ENCODE results near the gene DAP3. TPM values are rescaled to one million over a fixed set of nuclear protein-coding genes. Genes with fewer than 3 reads are reported as not detected.
A peak's percentile ranks its signal among the peaks of the same experiment; 100 is the strongest.
"Not testable (repeated sequence)": the region's sequence is repeated elsewhere in the genome, so short reads cannot be mapped to it uniquely, and the experiment has no call there.

The DAP3 gene
- 100 to 1,000 TPM in 3 of 6 donors, 10 to 100 TPM in 3; 60.8 to 233 (median 100) TPM for total RNA-seq

DNA sequence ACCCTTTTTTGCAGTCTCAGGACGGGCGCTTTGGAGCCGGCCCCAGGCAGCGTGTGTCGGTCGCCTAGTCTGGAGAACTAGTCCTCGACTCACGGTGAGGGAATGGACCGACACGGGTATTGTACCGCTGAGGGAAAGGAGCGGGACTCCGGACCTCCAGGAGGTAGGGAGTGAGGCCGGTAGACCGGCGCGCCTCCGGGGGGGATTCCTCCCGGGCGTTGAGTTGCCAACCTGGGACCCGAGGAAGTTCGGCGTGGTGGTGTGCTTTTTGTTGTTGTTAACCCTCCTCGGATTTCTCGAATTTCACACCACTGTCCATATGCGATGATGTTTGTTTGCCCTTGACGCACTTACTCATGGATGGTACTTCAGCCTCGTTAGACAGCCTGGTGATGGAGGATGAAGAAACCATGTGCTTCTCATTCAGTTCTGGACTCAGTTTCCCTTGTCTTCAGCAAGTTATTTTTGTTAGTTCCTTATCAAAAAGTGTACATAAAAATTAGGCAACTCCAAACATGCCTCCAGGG is at the start of gene DAP3:
DAP3 (plus strand) TSS at position 11 of the 527 bp plus-strand sequence. CDS start 20,689 bp downstream, outside the sequence.
- peak in 1 of 2 donors; percentile 36 for TF ChIP-seq POLR2AphosphoS5 (IDR thresholded peaks at IDR 0.05)
- peak in 1 of 4 donors; percentile 10 for TF ChIP-seq POLR2A (IDR thresholded peaks at IDR 0.05)
- TF ChIP-seq EP300 (IDR thresholded peaks at IDR 0.05), result peak in 1 of 4 donors; percentile 1

DNA sequence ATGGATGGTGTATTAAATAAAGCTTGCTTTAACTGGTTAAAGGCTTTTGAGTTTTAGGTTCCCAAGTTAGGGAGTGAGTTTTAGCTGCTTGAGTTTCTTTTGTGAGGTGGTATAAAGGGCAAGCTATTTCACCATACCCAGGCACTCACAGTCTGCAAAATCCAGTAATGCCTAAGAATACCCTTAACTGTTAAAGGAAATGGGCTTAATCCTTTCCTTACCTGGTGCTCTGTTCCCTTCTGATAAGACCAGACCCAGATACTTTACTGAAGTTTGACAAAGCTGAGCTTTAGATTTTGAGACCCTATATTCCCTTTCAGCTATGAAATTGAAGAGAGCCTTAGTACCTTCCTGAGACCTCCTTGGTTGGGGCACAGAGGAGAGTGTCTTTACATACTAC is 48.5 kb upstream of the DAP3 start:
- Histone ChIP-seq H3K27me3 (no peaks in the 10 kb centered on the region), H3K36me3 (no peaks in the 10 kb centered on the region), H3K27ac (no peak overlapping the region), H3K4me1 (peaks cover 0 to 12% (median 6%) of the 10 kb centered on the region in 4 donors), H3K9me3 (peaks cover 0 to 20% (median 8%) of the 10 kb centered on the region in 4 donors), H3K4me3 (no peak overlapping the region)
- ATAC-seq (ENCODE audit: low FRiP score in 2 of 2) (no peak), DNase-seq (no peak)
- TF ChIP-seq, protein P1, sequence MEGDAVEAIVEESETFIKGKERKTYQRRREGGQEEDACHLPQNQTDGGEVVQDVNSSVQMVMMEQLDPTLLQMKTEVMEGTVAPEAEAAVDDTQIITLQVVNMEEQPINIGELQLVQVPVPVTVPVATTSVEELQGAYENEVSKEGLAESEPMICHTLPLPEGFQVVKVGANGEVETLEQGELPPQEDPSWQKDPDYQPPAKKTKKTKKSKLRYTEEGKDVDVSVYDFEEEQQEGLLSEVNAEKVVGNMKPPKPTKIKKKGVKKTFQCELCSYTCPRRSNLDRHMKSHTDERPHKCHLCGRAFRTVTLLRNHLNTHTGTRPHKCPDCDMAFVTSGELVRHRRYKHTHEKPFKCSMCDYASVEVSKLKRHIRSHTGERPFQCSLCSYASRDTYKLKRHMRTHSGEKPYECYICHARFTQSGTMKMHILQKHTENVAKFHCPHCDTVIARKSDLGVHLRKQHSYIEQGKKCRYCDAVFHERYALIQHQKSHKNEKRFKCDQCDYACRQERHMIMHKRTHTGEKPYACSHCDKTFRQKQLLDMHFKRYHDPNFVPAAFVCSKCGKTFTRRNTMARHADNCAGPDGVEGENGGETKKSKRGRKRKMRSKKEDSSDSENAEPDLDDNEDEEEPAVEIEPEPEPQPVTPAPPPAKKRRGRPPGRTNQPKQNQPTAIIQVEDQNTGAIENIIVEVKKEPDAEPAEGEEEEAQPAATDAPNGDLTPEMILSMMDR (IDR thresholded peaks at IDR 0.05), result no peak
- no peak for TF ChIP-seq POLR2AphosphoS5 (IDR thresholded peaks at IDR 0.05)
- TF ChIP-seq POLR2A (IDR thresholded peaks at IDR 0.05), result no peak
- TF ChIP-seq EP300 (IDR thresholded peaks at IDR 0.05), result no peak

More for the DNA sequence above, at the start of gene DAP3:
- H3K27me3 ChIP-seq; ATAC-seq (ENCODE audit: low FRiP score in 2 of 2); DNase-seq; H3K9me3 ChIP-seq: not testable (repeated sequence)
- Histone ChIP-seq H3K4me1 (peaks cover 22 to 47% (median 25%) of the 10 kb centered on the region in 4 donors), H3K27ac (peak within 1 kb of the TSS; percentile 95 to 99 (median 98)), H3K4me3 (peak within 1 kb of the TSS; percentile 79 to 98 (median 92)), H3K36me3 (peaks cover 0 to 15% (median 3%) of the 10 kb centered on the region in 4 donors)
- 0% methylated on average over 9 to 19 of the region's 28 CpGs for WGBS, 2 donors

- not testable (repeated sequence) for H3K4me1 ChIP-seq; H3K4me3 ChIP-seq; H3K27ac ChIP-seq; ATAC-seq (ENCODE audit: low FRiP score in 2 of 2); DNase-seq; H3K27me3 ChIP-seq; H3K36me3 ChIP-seq
- 81 to 83% methylated on average over 11 of the region's 11 CpGs for WGBS, 2 donors
- peaks cover 0 to 20% (median 8%) of the 10 kb centered on the region in 4 donors for H3K9me3 ChIP-seq
These were observed 46.2 kb upstream of the DAP3 start for GRCh38 chr1:155642559-155643180.

DNA sequence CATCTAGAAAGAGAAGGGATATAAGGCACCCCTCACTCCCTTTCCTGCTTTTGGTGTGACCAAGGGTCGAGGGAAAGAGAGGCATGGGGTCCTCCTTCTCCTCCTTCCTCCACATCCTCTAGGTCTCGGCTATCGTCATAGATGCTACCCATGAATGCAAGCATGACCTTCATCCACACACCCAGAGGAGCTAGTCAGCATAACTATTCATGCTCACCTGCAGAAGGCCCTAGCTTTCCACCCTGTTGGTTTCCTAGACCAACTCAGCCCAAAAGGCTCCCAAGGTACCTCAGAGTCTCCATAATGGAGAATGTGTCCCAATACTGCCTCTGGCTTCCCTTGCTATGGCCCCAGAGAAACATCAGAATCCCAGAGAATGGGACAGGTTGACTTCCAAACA is 45.7 kb upstream of the DAP3 start:
- Histone ChIP-seq H3K4me3 (no peak overlapping the region), H3K36me3 (no peaks in the 10 kb centered on the region), H3K27ac (no peak overlapping the region), H3K27me3 (no peaks in the 10 kb centered on the region), H3K4me1 (peaks cover 0 to 11% (median 1%) of the 10 kb centered on the region in 4 donors), H3K9me3 (peaks cover 0 to 20% (median 8%) of the 10 kb centered on the region in 4 donors)
- ATAC-seq (ENCODE audit: low FRiP score in 2 of 2) (no peak), DNase-seq (no peak)
- TF ChIP-seq, protein P1 (IDR thresholded peaks at IDR 0.05), result no peak
- TF ChIP-seq POLR2A (IDR thresholded peaks at IDR 0.05) (no peak), POLR2AphosphoS5 (IDR thresholded peaks at IDR 0.05) (no peak), EP300 (IDR thresholded peaks at IDR 0.05) (no peak)
- WGBS, 2 donors, result 82 to 86% methylated on average over 3 of the region's 3 CpGs

- DNase-seq (no peak), ATAC-seq (ENCODE audit: low FRiP score in 2 of 2) (no peak)
- peaks cover 4 to 19% (median 6%) of the 10 kb centered on the region in 4 donors for H3K4me1 ChIP-seq
- H3K9me3 ChIP-seq, result peaks cover 0 to 20% (median 8%) of the 10 kb centered on the region in 4 donors
- WGBS, 2 donors, result 67 to 77% methylated on average over 4 of the region's 4 CpGs
- no peaks in the 10 kb centered on the region for H3K27me3 ChIP-seq
- H3K36me3 ChIP-seq, result no peaks in the 10 kb centered on the region
- H3K27ac ChIP-seq, result no peak overlapping the region
- TF ChIP-seq POLR2A (IDR thresholded peaks at IDR 0.05) (no peak), EP300 (IDR thresholded peaks at IDR 0.05) (no peak), POLR2AphosphoS5 (IDR thresholded peaks at IDR 0.05) (no peak)
- TF ChIP-seq, protein P1 (IDR thresholded peaks at IDR 0.05), result no peak
- no peak overlapping the region for H3K4me3 ChIP-seq
These were observed 43.8 kb upstream of the DAP3 start for GRCh38 chr1:155645034-155645598.

All from upper lobe of left lung (tissue), 6 donors.